Activated naive CD4-positive, alpha-beta T cell treated with anti-CD3 and anti-CD28 coated beads, Interleukin-2, amount 50 U/mL, for 24 hours (primary cell): ENCODE measurements around the gene METTL6.
"Not testable (repeated sequence)": the region's sequence is repeated elsewhere in the genome, so short reads cannot be mapped to it uniquely, and the experiment has no call there.

ENCODE experiments used
- H3K27ac Mint-ChIP-seq: one replicate; pipeline ENCODE4 v1.8.0; 2021; ENCODE audit warnings: mild to moderate bottlenecking, mixed read lengths
- H3K27me3 Mint-ChIP-seq: one replicate; pipeline ENCODE4 v1.8.0; 2021; ENCODE audit warnings: mixed read lengths
- H3K36me3 Mint-ChIP-seq: one replicate; pipeline ENCODE4 v1.8.0; 2021; ENCODE audit warnings: mixed read lengths
- H3K4me1 Mint-ChIP-seq: one replicate; pipeline ENCODE4 v1.8.0; 2021; ENCODE audit warnings: mixed read lengths
- H3K4me3 Mint-ChIP-seq: one replicate; pipeline ENCODE4 v1.8.0; 2021; ENCODE audit warnings: mild to moderate bottlenecking, mixed read lengths
- H3K9me3 Mint-ChIP-seq: one replicate; pipeline ENCODE4 v1.8.0; 2021; ENCODE audit warnings: mixed read lengths

The METTL6 gene

GRCh38 chr3:15431256-15431837, 4.0 kb upstream of the METTL6 start:
- no peaks in the 10 kb centered on the region for H3K9me3 Mint-ChIP-seq
- H3K36me3 Mint-ChIP-seq, result peaks cover 12% of the 10 kb centered on the region
- H3K4me3 Mint-ChIP-seq, result no peak overlapping the region
- H3K27me3 Mint-ChIP-seq, result no peaks in the 10 kb centered on the region
- peak overlapping the region; percentile 79 for H3K27ac Mint-ChIP-seq
- H3K4me1 Mint-ChIP-seq, result peaks cover 52% of the 10 kb centered on the region

- Mint-ChIP-seq H3K27me3 (no peaks in the 10 kb centered on the region), H3K36me3 (peaks cover 10% of the 10 kb centered on the region), H3K9me3 (no peaks in the 10 kb centered on the region), H3K4me1 (peaks cover 59% of the 10 kb centered on the region), H3K27ac (no peak overlapping the region), H3K4me3 (no peak overlapping the region)
Measured at GRCh38 chr3:15430624-15431023, 3.3 kb upstream of the METTL6 start.

DNA sequence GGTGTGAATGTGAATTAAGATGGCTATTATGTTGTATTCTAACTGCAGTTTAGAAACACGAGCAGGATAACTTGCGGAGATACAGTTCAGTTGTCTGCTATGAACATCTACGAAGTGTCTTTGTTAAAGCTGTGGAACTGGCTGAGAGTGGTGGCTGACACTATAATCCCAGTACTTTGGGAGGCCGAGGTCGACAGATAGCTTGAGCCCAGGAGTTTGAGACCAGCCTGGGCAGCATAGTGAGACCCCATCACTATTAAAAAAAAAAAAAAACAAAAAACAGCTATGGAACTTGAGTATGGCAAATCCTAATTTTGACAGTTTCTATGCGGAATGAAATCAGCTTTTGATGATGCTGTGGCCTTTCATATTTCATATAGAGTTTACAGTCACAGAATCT, 1.7 kb upstream of the METTL6 start:
- Mint-ChIP-seq H3K4me3 (peak overlapping the region; percentile 98), H3K36me3 (peaks cover 10% of the 10 kb centered on the region), H3K27ac (peak overlapping the region; percentile 97), H3K4me1 (peaks cover 70% of the 10 kb centered on the region), H3K9me3 (no peaks in the 10 kb centered on the region), H3K27me3 (no peaks in the 10 kb centered on the region)

DNA sequence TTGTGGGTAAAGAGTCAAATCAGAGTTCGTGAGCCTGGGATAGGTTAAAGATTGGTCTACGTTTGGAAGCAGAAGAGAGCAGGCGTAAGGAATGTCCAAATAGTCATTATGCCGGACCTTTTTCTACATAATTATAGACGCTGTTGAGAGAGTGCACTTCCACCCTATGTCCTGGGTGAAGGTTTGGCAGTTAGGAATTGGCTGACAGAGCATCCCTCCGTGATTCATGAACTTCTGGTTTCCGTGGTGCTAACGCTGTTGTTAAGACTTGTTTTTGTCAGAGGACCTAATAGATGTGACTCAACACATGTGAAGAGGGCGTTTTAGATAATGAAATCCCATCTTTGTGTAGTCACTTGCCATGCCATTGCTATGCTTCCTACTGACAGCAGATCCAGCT, 1.2 kb upstream of the METTL6 start:
- peak overlapping the region; percentile 97 for H3K27ac Mint-ChIP-seq
- peaks cover 68% of the 10 kb centered on the region for H3K4me1 Mint-ChIP-seq
- H3K4me3 Mint-ChIP-seq, result peak overlapping the region; percentile 98
- H3K9me3 Mint-ChIP-seq, result no peaks in the 10 kb centered on the region
- H3K36me3 Mint-ChIP-seq, result peaks cover 9% of the 10 kb centered on the region
- H3K27me3 Mint-ChIP-seq, result no peaks in the 10 kb centered on the region

- H3K27me3 Mint-ChIP-seq, result no peaks in the 10 kb centered on the region
- H3K9me3 Mint-ChIP-seq, result no peaks in the 10 kb centered on the region
- peaks cover 4% of the 10 kb centered on the region for H3K36me3 Mint-ChIP-seq
- peak overlapping the region; percentile 97 for H3K27ac Mint-ChIP-seq
- peak overlapping the region; percentile 98 for H3K4me3 Mint-ChIP-seq
- peaks cover 64% of the 10 kb centered on the region for H3K4me1 Mint-ChIP-seq
Measured at GRCh38 chr3:15427981-15428380, 637 bp upstream of the METTL6 start.

DNA sequence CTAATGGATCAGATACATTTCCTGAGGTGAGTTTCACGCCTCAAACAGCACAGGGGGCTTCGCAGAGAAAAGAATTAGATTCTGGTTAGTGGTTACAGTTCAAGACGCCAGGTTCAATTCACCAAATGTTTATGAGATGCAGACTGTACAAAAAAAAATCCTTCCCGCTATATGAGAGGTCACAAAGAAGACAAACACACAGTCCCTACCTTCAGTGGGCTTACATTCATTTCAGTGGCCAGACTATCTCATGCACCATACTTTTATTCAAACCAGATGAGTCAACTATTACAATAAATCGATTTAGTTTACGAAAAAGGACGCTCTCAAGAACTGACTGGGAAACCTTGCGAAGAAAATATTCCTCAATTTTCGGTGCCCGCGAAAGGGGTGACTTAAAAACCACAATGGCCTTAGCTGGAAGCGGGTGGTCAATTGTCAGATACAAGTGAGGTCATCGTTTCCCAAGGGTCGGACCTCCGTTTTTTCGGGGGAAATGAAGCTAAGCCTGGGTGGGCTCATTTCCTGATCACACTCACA, 695 bp downstream of the METTL6 start:
- Mint-ChIP-seq H3K27me3 (no peaks in the 10 kb centered on the region), H3K36me3 (peaks cover 5% of the 10 kb centered on the region), H3K27ac (peak overlapping the region; percentile 97), H3K4me3 (peak overlapping the region; percentile 98), H3K9me3 (no peaks in the 10 kb centered on the region), H3K4me1 (peaks cover 62% of the 10 kb centered on the region)

GRCh38 chr3:15420871-15421270, 6.5 kb downstream of the METTL6 start:
- H3K27ac Mint-ChIP-seq, result no peak overlapping the region
- H3K4me1 Mint-ChIP-seq, result peaks cover 34% of the 10 kb centered on the region
- no peaks in the 10 kb centered on the region for H3K27me3 Mint-ChIP-seq
- no peaks in the 10 kb centered on the region for H3K9me3 Mint-ChIP-seq
- H3K36me3 Mint-ChIP-seq, result peaks cover 12% of the 10 kb centered on the region
- H3K4me3 Mint-ChIP-seq, result no peak overlapping the region

- not testable (repeated sequence) for H3K9me3 Mint-ChIP-seq, H3K27me3 Mint-ChIP-seq, H3K27ac Mint-ChIP-seq, H3K4me1 Mint-ChIP-seq, H3K4me3 Mint-ChIP-seq
- peaks cover 10% of the 10 kb centered on the region for H3K36me3 Mint-ChIP-seq
Measured at GRCh38 chr3:15410966-15411365, 16.4 kb downstream of the METTL6 start.

DNA sequence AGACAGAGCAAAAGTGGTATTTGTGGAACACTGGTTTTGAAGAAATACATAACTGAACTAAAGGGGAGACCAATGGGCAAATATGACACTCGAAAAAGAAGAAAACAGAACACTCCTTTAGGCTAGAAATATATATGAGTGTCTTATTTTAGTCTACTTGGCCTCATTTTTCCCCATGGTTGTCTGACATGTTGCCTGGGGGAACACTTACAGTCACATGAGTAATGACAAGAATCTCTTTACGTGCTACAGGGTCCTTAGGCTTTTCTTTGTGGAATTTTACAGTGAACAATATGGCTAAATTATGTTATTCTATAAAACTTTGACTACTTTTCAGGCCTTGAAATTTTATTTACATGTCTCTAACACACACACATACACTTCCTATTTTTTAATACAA, 17.6 kb downstream of the METTL6 start:
- Mint-ChIP-seq H3K27me3 (no peaks in the 10 kb centered on the region), H3K9me3 (no peaks in the 10 kb centered on the region), H3K27ac (no peak overlapping the region), H3K4me1 (peaks cover 5% of the 10 kb centered on the region), H3K4me3 (no peak overlapping the region), H3K36me3 (peaks cover 7% of the 10 kb centered on the region)

- Mint-ChIP-seq H3K36me3 (peaks cover 7% of the 10 kb centered on the region), H3K4me3 (no peak overlapping the region), H3K27ac (no peak overlapping the region), H3K4me1 (peaks cover 5% of the 10 kb centered on the region), H3K27me3 (no peaks in the 10 kb centered on the region), H3K9me3 (no peaks in the 10 kb centered on the region)
Measured at GRCh38 chr3:15409239-15409638, 18.1 kb downstream of the METTL6 start.

GRCh38 chr3:15405448-15406050, 21.8 kb downstream of the METTL6 start:
- H3K4me1 Mint-ChIP-seq, result peaks cover 6% of the 10 kb centered on the region
- no peak overlapping the region for H3K27ac Mint-ChIP-seq
- H3K9me3 Mint-ChIP-seq, result no peaks in the 10 kb centered on the region
- peaks cover 3% of the 10 kb centered on the region for H3K36me3 Mint-ChIP-seq
- H3K4me3 Mint-ChIP-seq, result no peak overlapping the region
- no peaks in the 10 kb centered on the region for H3K27me3 Mint-ChIP-seq

DNA sequence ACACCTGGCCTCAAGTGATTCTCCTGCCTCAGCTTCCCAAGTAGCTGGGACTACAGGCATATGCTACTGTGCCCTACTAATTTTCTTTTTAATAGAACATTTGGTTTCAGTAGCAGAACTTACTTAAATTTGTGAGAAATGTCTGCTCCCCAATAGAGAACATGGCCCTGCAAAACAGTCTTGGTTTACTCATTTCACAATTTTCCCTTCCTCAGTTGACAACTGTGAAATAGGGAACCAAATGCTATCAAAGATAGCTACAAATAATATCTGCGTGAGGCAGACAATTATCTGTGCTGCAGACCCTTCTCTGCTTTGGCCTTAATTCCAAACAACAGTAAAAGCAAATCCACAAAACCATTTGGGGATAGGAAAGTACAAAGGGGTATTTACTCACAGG, 22.6 kb downstream of the METTL6 start:
- peaks cover 3% of the 10 kb centered on the region for H3K36me3 Mint-ChIP-seq
- no peaks in the 10 kb centered on the region for H3K27me3 Mint-ChIP-seq
- H3K9me3 Mint-ChIP-seq, result no peaks in the 10 kb centered on the region
- peaks cover 13% of the 10 kb centered on the region for H3K4me1 Mint-ChIP-seq
- H3K4me3 Mint-ChIP-seq, result no peak overlapping the region
- H3K27ac Mint-ChIP-seq, result no peak overlapping the region

DNA sequence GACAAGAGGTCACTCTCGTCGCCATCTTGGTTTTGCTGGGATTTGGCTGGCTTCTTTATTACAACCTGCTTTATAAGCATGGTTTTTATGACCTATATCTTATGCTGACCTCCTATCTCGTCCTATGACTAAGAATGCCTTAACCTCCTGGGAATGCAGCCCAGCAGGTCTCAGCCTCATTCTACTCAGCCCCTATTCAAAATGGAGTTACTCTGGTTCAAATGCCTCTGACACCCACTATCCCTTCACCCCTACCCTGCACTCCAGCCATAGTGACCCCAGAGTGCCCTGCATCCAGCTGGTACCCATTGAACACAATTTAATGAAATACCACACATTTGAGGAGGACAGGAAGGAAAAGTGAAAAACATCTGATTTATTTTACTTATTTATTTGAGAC, 23.4 kb downstream of the METTL6 start:
- H3K27ac Mint-ChIP-seq, result peak overlapping the region; percentile 4
- H3K27me3 Mint-ChIP-seq, result no peaks in the 10 kb centered on the region
- no peak overlapping the region for H3K4me3 Mint-ChIP-seq
- H3K9me3 Mint-ChIP-seq, result no peaks in the 10 kb centered on the region
- H3K36me3 Mint-ChIP-seq, result peaks cover 1% of the 10 kb centered on the region
- H3K4me1 Mint-ChIP-seq, result peaks cover 20% of the 10 kb centered on the region

- Mint-ChIP-seq H3K36me3 (peaks cover 1% of the 10 kb centered on the region), H3K27me3 (no peaks in the 10 kb centered on the region), H3K27ac (peak overlapping the region; percentile 74), H3K4me1 (peaks cover 20% of the 10 kb centered on the region), H3K9me3 (no peaks in the 10 kb centered on the region), H3K4me3 (no peak overlapping the region)
Measured at GRCh38 chr3:15403495-15403894, 23.8 kb downstream of the METTL6 start.

- Mint-ChIP-seq H3K9me3 (no peaks in the 10 kb centered on the region), H3K27ac (no peak overlapping the region)
Measured at GRCh38 chr3:15401936-15402335, 25.4 kb downstream of the METTL6 start.

DNA sequence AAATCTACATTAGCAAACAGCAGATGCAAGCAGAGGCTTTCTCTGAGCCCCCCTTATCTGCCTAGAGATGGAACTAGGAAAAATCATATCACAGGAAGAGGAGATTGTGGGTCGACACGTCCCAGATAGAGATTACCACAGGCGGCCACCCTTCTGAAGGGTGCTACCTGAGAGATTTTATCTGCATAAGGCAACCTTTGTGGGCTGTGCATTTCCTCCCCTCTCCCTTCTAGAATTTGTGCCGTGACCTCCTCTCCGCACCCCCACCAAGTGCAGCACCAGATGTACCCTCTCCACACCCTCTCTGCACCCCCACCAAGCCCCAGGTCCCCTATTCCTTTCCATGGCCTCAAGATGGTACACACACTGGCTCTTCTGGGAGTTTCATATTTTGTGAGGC, 27.4 kb downstream of the METTL6 start:
- Mint-ChIP-seq H3K36me3 (peaks cover 4% of the 10 kb centered on the region), H3K9me3 (no peaks in the 10 kb centered on the region), H3K27me3 (no peaks in the 10 kb centered on the region), H3K4me1 (peaks cover 14% of the 10 kb centered on the region), H3K4me3 (no peak overlapping the region), H3K27ac (no peak overlapping the region)

More at GRCh38 chr3:15401936-15402335, 25.4 kb downstream of the METTL6 start:
- Mint-ChIP-seq H3K4me3 (no peak overlapping the region), H3K27me3 (no peaks in the 10 kb centered on the region), H3K4me1 (peaks cover 20% of the 10 kb centered on the region), H3K36me3 (peaks cover 1% of the 10 kb centered on the region)
